Erythroblast (primary cell): ENCODE results near the gene DRAM2.

Experiments
- GATA1 ChIP-seq: IDR thresholded peaks from 2 replicates; pipeline ENCODE4 v1.6.1; 2011; ENCODE audit warnings: low read depth, mild to moderate bottlenecking, control low read depth, low read length, moderate library complexity
- POLR2A ChIP-seq: IDR thresholded peaks from 2 replicates; pipeline ENCODE4 v1.6.1; 2011; ENCODE audit warnings: mild to moderate bottlenecking, low read length

DNA sequence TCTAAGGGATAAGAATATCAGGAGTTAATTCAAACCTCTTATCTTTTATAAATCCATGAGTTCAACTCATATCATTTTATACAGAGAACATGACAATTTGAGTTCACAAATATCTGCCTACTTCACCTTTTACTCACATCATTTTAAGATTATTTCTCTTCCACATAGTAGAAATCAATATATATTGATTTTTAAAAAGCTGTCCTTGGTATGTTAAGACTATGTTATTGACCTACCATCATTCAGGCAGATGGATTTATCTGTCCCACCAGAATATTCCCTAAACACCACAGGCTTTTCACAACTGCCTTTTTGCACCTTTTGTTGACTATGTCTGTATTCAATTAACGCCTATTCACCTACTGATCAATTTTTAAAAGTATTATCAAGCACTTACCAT is 13.5 kb downstream of the DRAM2 start:
- TF ChIP-seq GATA1, result no peak
- TF ChIP-seq POLR2A, result no peak
